Mesothelial cell of epicardium (in vitro differentiated cells): ENCODE data around the gene MAGIX. TPM values are rescaled to one million over a fixed set of nuclear protein-coding genes. Genes with fewer than 3 reads are reported as not detected.
"Not testable (repeated sequence)": the region's sequence is repeated elsewhere in the genome, so short reads cannot be mapped to it uniquely, and the experiment has no call there.

ENCODE experiments used
- DNase-seq, 2 experiments: peaks; one replicate each; pipeline ENCODE4 v3.0.0; 2021; ENCODE audit warnings: low spot score in 2 of 2; ENCODE audit not compliant: unreplicated experiment in 2 of 2
- H3K27ac Mint-ChIP-seq: 2 replicates; pipeline ENCODE4 v1.8.0; 2021; ENCODE audit warnings: mixed read lengths
- H3K27me3 Mint-ChIP-seq: 2 replicates; pipeline ENCODE4 v1.8.0; 2021; ENCODE audit warnings: low read depth, mixed read lengths
- H3K36me3 Mint-ChIP-seq: 2 replicates; pipeline ENCODE4 v1.8.0; 2021; ENCODE audit warnings: mixed read lengths
- H3K4me1 Mint-ChIP-seq: 2 replicates; pipeline ENCODE4 v1.8.0; 2021; ENCODE audit warnings: mixed read lengths
- H3K4me3 Mint-ChIP-seq: 2 replicates; pipeline ENCODE4 v1.8.0; 2021; ENCODE audit warnings: mild to moderate bottlenecking, moderate library complexity, mixed read lengths
- H3K9me3 Mint-ChIP-seq: 2 replicates; pipeline ENCODE4 v1.8.0; 2021; ENCODE audit warnings: mixed read lengths
- total RNA-seq: library from RNA; stranded (reverse); gene quantifications from 3 replicates; pipeline ENCODE4 v1.2.1, GENCODE V29; 2021
- TF ChIP-seq, protein P1 (sequence below): fragments of 200-600 bp; sonication (generic); IDR thresholded peaks from one replicate; pipeline ENCODE4 v1.5.0; 2021; ENCODE audit warnings: antibody characterized with exemption; ENCODE audit not compliant: unreplicated experiment

Gene MAGIX
- total RNA-seq, 1 donor from 2014 or later = 6.3 TPM

DNA sequence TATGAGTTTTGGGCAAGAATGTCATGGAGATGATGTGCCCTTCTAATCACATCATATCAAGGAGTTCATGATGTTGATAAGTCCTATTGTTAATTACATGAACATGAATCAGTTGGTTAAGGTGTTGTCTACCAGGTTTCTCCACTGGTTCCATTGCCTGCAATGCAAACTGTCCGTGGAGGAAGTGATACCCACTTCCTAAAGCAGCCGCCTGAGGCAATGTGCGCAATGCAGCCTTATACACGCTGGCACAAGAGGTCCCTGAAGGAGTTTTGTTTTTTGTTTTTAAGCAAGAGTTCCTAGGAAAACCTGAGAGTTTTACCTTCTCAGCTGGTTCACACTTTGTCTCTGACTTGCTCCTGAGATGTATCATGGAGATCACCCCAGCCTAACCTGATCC is 33.1 kb upstream of the MAGIX start:
- TF ChIP-seq, protein P1, sequence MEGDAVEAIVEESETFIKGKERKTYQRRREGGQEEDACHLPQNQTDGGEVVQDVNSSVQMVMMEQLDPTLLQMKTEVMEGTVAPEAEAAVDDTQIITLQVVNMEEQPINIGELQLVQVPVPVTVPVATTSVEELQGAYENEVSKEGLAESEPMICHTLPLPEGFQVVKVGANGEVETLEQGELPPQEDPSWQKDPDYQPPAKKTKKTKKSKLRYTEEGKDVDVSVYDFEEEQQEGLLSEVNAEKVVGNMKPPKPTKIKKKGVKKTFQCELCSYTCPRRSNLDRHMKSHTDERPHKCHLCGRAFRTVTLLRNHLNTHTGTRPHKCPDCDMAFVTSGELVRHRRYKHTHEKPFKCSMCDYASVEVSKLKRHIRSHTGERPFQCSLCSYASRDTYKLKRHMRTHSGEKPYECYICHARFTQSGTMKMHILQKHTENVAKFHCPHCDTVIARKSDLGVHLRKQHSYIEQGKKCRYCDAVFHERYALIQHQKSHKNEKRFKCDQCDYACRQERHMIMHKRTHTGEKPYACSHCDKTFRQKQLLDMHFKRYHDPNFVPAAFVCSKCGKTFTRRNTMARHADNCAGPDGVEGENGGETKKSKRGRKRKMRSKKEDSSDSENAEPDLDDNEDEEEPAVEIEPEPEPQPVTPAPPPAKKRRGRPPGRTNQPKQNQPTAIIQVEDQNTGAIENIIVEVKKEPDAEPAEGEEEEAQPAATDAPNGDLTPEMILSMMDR = no peak
- H3K36me3 Mint-ChIP-seq = peaks cover 1% of the 10 kb centered on the region
- H3K9me3 Mint-ChIP-seq = peaks cover 4% of the 10 kb centered on the region
- no peak for DNase-seq
- no peaks in the 10 kb centered on the region for H3K27me3 Mint-ChIP-seq
- no peaks in the 10 kb centered on the region for H3K4me1 Mint-ChIP-seq
- H3K27ac Mint-ChIP-seq = no peak overlapping the region
- H3K4me3 Mint-ChIP-seq = no peak overlapping the region

DNA sequence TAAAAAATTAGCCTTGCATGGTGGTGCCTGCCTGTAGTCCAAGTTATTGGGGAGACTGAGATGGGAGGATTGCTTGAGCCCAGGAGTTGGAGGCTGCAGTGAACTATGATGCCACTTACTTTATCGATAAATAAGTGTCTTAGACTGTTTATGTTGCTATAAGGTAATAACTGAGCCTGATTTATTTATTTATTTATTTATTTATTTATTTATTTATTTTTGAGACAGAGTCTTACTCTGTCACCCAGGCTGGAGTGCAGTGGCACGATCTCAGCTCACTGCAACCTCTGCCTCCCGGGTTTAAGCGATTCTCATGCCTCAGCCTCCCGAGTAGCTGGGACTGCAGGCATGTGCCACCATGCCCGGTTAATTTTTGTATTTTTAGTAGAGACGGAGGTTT is 30.3 kb upstream of the MAGIX start:
- not testable (repeated sequence) for H3K27me3 Mint-ChIP-seq, H3K27ac Mint-ChIP-seq, DNase-seq, H3K4me1 Mint-ChIP-seq, H3K9me3 Mint-ChIP-seq, H3K4me3 Mint-ChIP-seq, H3K36me3 Mint-ChIP-seq

DNA sequence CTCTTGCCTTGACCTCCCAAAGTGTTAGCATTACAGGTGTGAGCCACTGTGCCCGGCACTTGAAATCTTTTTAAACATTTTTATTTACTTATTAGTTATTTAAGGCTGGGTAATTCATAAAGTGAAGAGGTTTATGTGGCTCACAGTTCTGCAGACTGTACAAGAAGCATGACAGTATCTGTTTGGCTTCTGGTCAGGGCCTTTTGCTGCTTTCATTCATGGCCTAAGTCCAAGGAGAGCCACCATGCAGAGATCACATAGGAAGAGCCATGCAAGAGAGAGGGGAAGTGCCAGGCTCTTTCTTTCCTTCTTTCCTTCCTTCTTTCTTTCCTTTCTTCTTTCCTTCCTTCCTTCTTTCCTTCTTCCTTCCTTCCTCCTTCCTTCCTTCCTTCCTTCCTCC is 28.8 kb upstream of the MAGIX start:
- Mint-ChIP-seq H3K4me3 (no peak overlapping the region), H3K27me3 (no peaks in the 10 kb centered on the region), H3K27ac (no peak overlapping the region), H3K9me3 (peaks cover 9% of the 10 kb centered on the region), H3K4me1 (no peaks in the 10 kb centered on the region), H3K36me3 (peaks cover 7% of the 10 kb centered on the region)
- TF ChIP-seq, protein P1 = no peak
- no peak for DNase-seq

DNA sequence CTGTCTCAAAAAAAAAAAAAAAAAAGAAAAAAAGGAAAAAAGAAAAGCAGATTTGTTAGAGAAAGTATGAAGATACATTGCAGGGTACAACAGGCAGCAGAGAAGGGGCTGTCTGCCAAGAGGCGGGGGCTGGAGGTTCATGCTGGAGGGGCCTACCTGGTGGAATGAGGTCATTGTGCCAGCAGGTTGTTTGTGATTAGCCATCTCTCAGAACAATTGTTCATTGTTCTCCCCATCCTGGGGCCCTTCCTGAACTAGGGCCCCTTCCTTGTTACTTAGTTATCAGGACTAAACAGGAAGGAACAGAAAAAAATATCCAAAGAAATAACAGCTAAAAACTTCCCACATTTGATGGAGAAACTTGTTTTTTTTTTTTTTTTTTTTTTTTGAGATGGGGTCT is 25.1 kb upstream of the MAGIX start:
- Mint-ChIP-seq H3K9me3 (peaks cover 35% of the 10 kb centered on the region), H3K27me3 (no peaks in the 10 kb centered on the region), H3K36me3 (peaks cover 31% of the 10 kb centered on the region), H3K27ac (no peak overlapping the region), H3K4me1 (no peaks in the 10 kb centered on the region), H3K4me3 (no peak overlapping the region)
- TF ChIP-seq, protein P1 = no peak
- no peak for DNase-seq

DNA sequence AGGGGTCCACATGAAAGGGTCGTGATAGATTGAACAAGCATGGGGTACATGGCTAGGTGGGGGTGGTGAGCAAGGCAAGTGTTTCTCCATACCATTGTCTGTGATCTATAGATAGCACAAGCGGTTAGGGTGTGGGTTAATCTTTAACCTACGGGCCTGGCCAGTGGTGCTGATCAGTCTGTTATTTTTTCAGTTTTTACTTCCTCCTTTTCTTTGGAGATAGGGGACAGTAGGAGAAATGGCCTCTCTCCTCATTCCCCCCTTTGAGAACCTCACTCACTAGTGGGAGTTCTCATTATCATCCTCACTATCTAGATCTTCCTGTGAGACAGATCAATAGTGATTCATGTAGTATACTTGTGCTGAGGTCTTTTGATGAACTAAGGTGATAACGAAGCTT is 22.8 kb upstream of the MAGIX start:
- peaks cover 43% of the 10 kb centered on the region for H3K9me3 Mint-ChIP-seq
- no peaks in the 10 kb centered on the region for H3K27me3 Mint-ChIP-seq
- H3K4me3 Mint-ChIP-seq = no peak overlapping the region
- H3K36me3 Mint-ChIP-seq = peaks cover 36% of the 10 kb centered on the region
- DNase-seq = no peak
- no peaks in the 10 kb centered on the region for H3K4me1 Mint-ChIP-seq
- TF ChIP-seq, protein P1 = no peak
- H3K27ac Mint-ChIP-seq = no peak overlapping the region

DNA sequence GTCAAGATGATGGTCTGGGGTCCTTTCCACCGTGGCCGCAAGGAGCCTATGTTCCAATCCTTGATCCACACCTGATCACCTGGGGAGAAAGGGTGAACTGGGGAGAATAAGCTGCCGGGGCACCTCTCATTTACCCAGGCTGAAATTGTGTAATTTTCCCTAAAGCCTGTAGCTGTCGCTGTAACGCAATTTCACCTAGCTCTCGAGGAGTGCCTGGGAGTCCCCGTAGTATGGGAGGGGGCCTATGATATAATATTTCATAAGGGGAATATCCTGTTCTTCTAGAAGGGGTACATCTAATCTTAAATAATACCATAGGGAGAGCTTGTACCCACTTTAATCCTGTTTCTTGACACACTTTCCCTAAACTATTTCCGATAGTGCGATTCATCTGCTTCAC is 20.3 kb upstream of the MAGIX start:
- H3K9me3 Mint-ChIP-seq = peaks cover 38% of the 10 kb centered on the region
- not testable (repeated sequence) for H3K27ac Mint-ChIP-seq, H3K4me3 Mint-ChIP-seq, H3K4me1 Mint-ChIP-seq, DNase-seq, H3K27me3 Mint-ChIP-seq
- peaks cover 31% of the 10 kb centered on the region for H3K36me3 Mint-ChIP-seq

DNA sequence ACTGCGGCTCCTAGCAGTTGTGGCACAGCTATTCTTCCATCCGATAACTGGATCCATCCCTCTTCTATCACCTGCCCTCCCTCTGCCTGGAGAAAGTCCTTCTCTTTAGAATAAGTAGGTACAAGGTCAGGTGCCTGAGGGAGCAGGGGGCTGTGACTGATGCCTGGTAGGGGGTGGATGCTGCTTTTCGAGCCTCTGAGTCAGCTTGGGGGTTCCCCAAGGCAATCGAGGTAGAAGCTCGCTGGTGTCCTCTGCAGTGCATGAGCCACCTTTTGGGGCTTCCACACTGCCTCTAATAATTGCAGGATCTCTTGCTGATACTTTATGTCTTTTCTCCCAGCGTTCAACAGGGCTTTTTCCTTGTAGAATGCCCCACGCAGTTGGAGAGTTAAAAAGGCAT is 19.4 kb upstream of the MAGIX start:
- H3K27ac Mint-ChIP-seq, H3K27me3 Mint-ChIP-seq, H3K4me1 Mint-ChIP-seq, H3K4me3 Mint-ChIP-seq, DNase-seq: not testable (repeated sequence)
- Mint-ChIP-seq H3K9me3 (peaks cover 41% of the 10 kb centered on the region), H3K36me3 (peaks cover 34% of the 10 kb centered on the region)
